GM12878 (cell line): Measurements from ENCODE around the gene FRS3. TPM values are rescaled to one million over a fixed set of nuclear protein-coding genes. Genes with fewer than 3 reads are reported as not detected.

Experiments
- ATAC-seq: fragments of 200-7000 bp; cut with Tn5 transposase; 3 replicates; pipeline ENCODE4 v1.9.1; 2020; ENCODE audit warnings: mild to moderate bottlenecking, moderate library complexity
- BruUV-seq: library from RNA; stranded (reverse); fragments of 400-500 nt; replicated peaks from 2 replicates; lab custom pipeline; 2021; lab: Mats Ljungman, UMichigan
- CTCF ChIA-PET: fragments of 300-600 bp; sonication (Branson Sonifier 250); formaldehyde crosslinking; extraction: SDS; loops from one replicate; lab custom pipeline; 2021; ENCODE audit warnings: inconsistent platforms; lab: Yijun Ruan, JAX
- POLR2A ChIA-PET: fragments of 350-600 bp; formaldehyde crosslinking; extraction: SDS; loops from one replicate; lab custom pipeline; 2021; ENCODE audit warnings: inconsistent platforms; lab: Charles Lee
- RAD21 ChIA-PET: fragments of 300-600 bp; sonication (Branson Sonifier 250); formaldehyde crosslinking; loops from one replicate; lab custom pipeline; 2023; ENCODE audit warnings: antibody characterized with exemption; ENCODE audit not compliant: unreplicated experiment; lab: Charles Lee
- SMC1A ChIA-PET: fragments of 300-600 bp; sonication (Branson Sonifier 250); formaldehyde crosslinking; loops from one replicate; lab custom pipeline; 2023; ENCODE audit not compliant: unreplicated experiment, uncharacterized antibody; lab: Charles Lee
- DNase-seq: peaks from one replicate; pipeline ENCODE4 v3.0.0-alpha.2; 2011; ENCODE audit warnings: low read depth, low spot score
- FAIRE-seq: peaks from 3 replicates; lab custom pipeline; 2011; peaks lifted over from hg19 to GRCh38; lab: Jason Lieb, UNC
- H2AFZ ChIP-seq: 2 replicates; pipeline ENCODE4 v1.6.0; 2011; ENCODE audit warnings: low read depth, low read length, control low read depth; ENCODE audit not compliant: control insufficient read depth
- H3K27ac ChIP-seq: 2 replicates; pipeline ENCODE4 v1.5.1; 2011; ENCODE audit warnings: control low read depth; ENCODE audit not compliant: control insufficient read depth, insufficient read depth
- H3K27me3 ChIP-seq, 2 experiments: replicated peaks in 1 of 2; 2 replicates each; pipeline versions ENCODE4 v1.6.0 to v1.6.1; 2011; ENCODE audit warnings: low read length in 1 of 2; ENCODE audit not compliant: control insufficient read depth in 2 of 2, insufficient read depth in 2 of 2
- H3K36me3 ChIP-seq, 2 experiments: 2 replicates each; pipeline ENCODE4 v1.5.1; 2011; ENCODE audit warnings: low read length in 1 of 2; ENCODE audit not compliant: control insufficient read depth in 2 of 2, insufficient read depth in 2 of 2
- H3K4me1 ChIP-seq: 2 replicates; pipeline ENCODE4 v1.6.1; 2011; ENCODE audit warnings: mild to moderate bottlenecking, low read length, moderate library complexity, mixed read lengths; ENCODE audit not compliant: control insufficient read depth, insufficient read depth
- H3K4me2 ChIP-seq: 2 replicates; pipeline ENCODE4 v1.6.0; 2011; ENCODE audit warnings: control low read depth; ENCODE audit not compliant: control insufficient read depth, insufficient read depth
- H3K4me3 ChIP-seq: fragments of 200-600 bp; sonication (generic); 2 replicates; pipeline ENCODE4 v1.5.1; 2016
- H3K79me2 ChIP-seq: 2 replicates; pipeline ENCODE4 v1.6.0; 2011; ENCODE audit warnings: low read length; ENCODE audit not compliant: control insufficient read depth, insufficient read depth
- H3K9ac ChIP-seq: 2 replicates; pipeline ENCODE4 v1.8.0; 2011; ENCODE audit warnings: low read length, control low read depth, mixed read lengths; ENCODE audit not compliant: control insufficient read depth, insufficient read depth
- H3K9me3 ChIP-seq: replicated peaks from 3 replicates; pipeline ENCODE4 v1.5.1; 2011; ENCODE audit warnings: mild to moderate bottlenecking, low read length; ENCODE audit not compliant: control insufficient read depth, insufficient read depth
- H4K20me1 ChIP-seq: 2 replicates; pipeline ENCODE4 v1.6.0; 2011; ENCODE audit not compliant: control insufficient read depth, insufficient read depth
- CEBPZ ChIP-seq: fragments of 150-350 bp; IDR thresholded peaks from 2 replicates; pipeline ENCODE4 v1.6.1; 2016; ENCODE audit warnings: low read depth, low read length
- IKZF2 ChIP-seq, 2 experiments: fragments of 450-650 bp; IDR thresholded peaks; 2 replicates each; pipeline ENCODE4 v1.6.1; 2017; ENCODE audit warnings: mild to moderate bottlenecking in 2 of 2, moderate library complexity in 2 of 2
- IRF4 ChIP-seq: IDR thresholded peaks from 2 replicates; pipeline ENCODE4 v1.6.1; 2011; ENCODE audit warnings: low read depth, low read length
- JUND ChIP-seq: IDR thresholded peaks from 2 replicates; pipeline ENCODE4 v1.6.1; 2012; ENCODE audit warnings: low read depth, mild to moderate bottlenecking, low read length, improper control_type of control experiment, moderate library complexity
- POLR2AphosphoS2 ChIP-seq: IDR thresholded peaks from 2 replicates; pipeline ENCODE4 v1.6.1; 2011; ENCODE audit warnings: low read depth, mild to moderate bottlenecking, low read length, improper control_type of control experiment, moderate library complexity
- SUPT20H ChIP-seq: IDR thresholded peaks from 2 replicates; pipeline ENCODE4 v1.6.1; 2011; ENCODE audit warnings: low read depth, mild to moderate bottlenecking, low read length, moderate library complexity, borderline replicate concordance; ENCODE audit not compliant: control insufficient read depth
- TAF1 ChIP-seq: IDR thresholded peaks from 2 replicates; pipeline ENCODE4 v1.6.1; 2011; ENCODE audit warnings: mild to moderate bottlenecking, low read depth, low read length, borderline replicate concordance
- ZBTB11 ChIP-seq: fragments of 450-650 bp; formaldehyde crosslinking; IDR thresholded peaks from 2 replicates; pipeline ENCODE4 v1.5.0; 2022; ENCODE audit warnings: mild to moderate bottlenecking, missing genetic modification characterization
- WGBS: methylation state at CpG from one replicate; pipeline ENCODE4 v1.1.6; 2016; ENCODE audit warnings: low lambda C conversion rate; ENCODE audit not compliant: insufficient replicate concordance, insufficient coverage; ENCODE audit errors: missing lambda C conversion rate; 5-methylcytosine and 5-hydroxymethylcytosine counted together
- in situ Hi-C: fragments of 300-500 bp; cut with MboI; formaldehyde crosslinking; loops from 9 replicates; pipeline ENCODE4 v1.14.3; 2018; ENCODE audit warnings: mixed read lengths
- intact Hi-C: fragments of 100-400 bp; cut with micrococcal nuclease; formaldehyde crosslinking; loops from one replicate; pipeline ENCODE4 v1.14.2; 2022; ENCODE audit not compliant: unreplicated experiment
- polyA plus RNA-seq, 11 experiments: library from polyadenylated mRNA; depleted of rRNA in 4 of 11; unstranded in 6 of 11; stranded (reverse) in 5 of 11; fragments of >200 nt; fragmentation: Nextera tagmentation in 4 of 11; fragmentation: Illumina TruSeq in 1 of 11; extraction: Ambion mirVana in 4 of 11; extraction: Trizol in 1 of 11; gene quantifications; 1 replicate in 1 of 11; 2 replicates in 10 of 11; pipeline versions ENCODE4 v1.2.1 to v1.2.3, GENCODE V29; 2011 to 2016; ENCODE audit warnings: inconsistent platforms in 2 of 11, missing spikeins in 2 of 11, low read depth in 1 of 11
- total RNA-seq, 4 experiments: library from RNA; depleted of rRNA in 3 of 4; stranded (reverse); fragments of >200 nt in 3 of 4; fragmentation: Illumina TruSeq in 1 of 4; extraction: Trizol in 1 of 4; gene quantifications; 2 replicates each; pipeline versions ENCODE4 v1.2.1 to v1.2.3, GENCODE V29; 2013 to 2021

The FRS3 gene
- total and polyA plus RNA-seq, 10 of the 15 experiments (the other 5 are each of a cell fraction or from before 2014, with no cell fraction given): 0.05 to 3.4 (median 1.5) TPM

GRCh38 chr6:41758641-41759035 is 21.1 kb downstream of the FRS3 start:
- Histone ChIP-seq H3K79me2 (no peaks in the 10 kb centered on the region), H3K9ac (no peak overlapping the region), H3K4me3 (no peak overlapping the region), H3K4me2 (no peak overlapping the region), H3K27me3 (peaks cover 0 to 4% of the 10 kb centered on the region in 2 experiments; a peak in 2 of 4 replicates), H3K27ac (no peak overlapping the region), H3K4me1 (no peaks in the 10 kb centered on the region), H2AFZ (no peak overlapping the region), H3K9me3 (no peaks in the 10 kb centered on the region), H4K20me1 (no peaks in the 10 kb centered on the region), H3K36me3 (no peaks in the 10 kb centered on the region)
- POLR2A ChIA-PET: interaction anchor here (0.6 kb wide), 1 partner anchor 1432 kb away, joined by 3 read pairs; no protein-coding TSS in a partner anchor
- SMC1A ChIA-PET: no interaction called here
- 45% methylated on average over 6 of the region's 6 CpGs for WGBS
- CTCF ChIA-PET: interaction anchor here (0.9 kb wide), 1 partner anchor 17 kb away, joined by 3 read pairs; no protein-coding TSS in a partner anchor
- DNase-seq (no peak), FAIRE-seq (no peak), ATAC-seq (no peak)
- RAD21 ChIA-PET: no interaction called here
- intact Hi-C loops: no loop called here
- TF ChIP-seq IKZF2 (IDR thresholded peaks at IDR 0.05) (no peak), JUND (no peak)
- no TSS peak for BruUV-seq
- in situ Hi-C loops: no loop called here

- Histone ChIP-seq H3K27ac (no peak overlapping the region), H3K9ac (no peak overlapping the region), H3K4me1 (no peaks in the 10 kb centered on the region), H3K79me2 (no peaks in the 10 kb centered on the region), H2AFZ (no peak overlapping the region), H3K36me3 (no peaks in the 10 kb centered on the region), H3K27me3 (peaks cover 0 to 4% of the 10 kb centered on the region in 2 experiments; a peak in 2 of 4 replicates), H4K20me1 (no peaks in the 10 kb centered on the region), H3K9me3 (no peaks in the 10 kb centered on the region), H3K4me3 (no peak overlapping the region), H3K4me2 (no peak overlapping the region)
- WGBS: 36% methylated on average over 8 of the region's 8 CpGs
- in situ Hi-C loops: no loop called here
- RAD21 ChIA-PET: no interaction called here
- CTCF ChIA-PET: no interaction called here
- intact Hi-C loops: no loop called here
- no peak for ATAC-seq
- BruUV-seq: no TSS peak
- POLR2A ChIA-PET: interaction anchor here (0.6 kb wide), 1 partner anchor 1433 kb away, joined by 3 read pairs; no protein-coding TSS in a partner anchor
- SMC1A ChIA-PET: no interaction called here
- no peak for FAIRE-seq
- no peak for DNase-seq
- TF ChIP-seq CEBPZ (no peak), ZBTB11 (CRISPR knock-in tag) (no peak), POLR2AphosphoS2 (no peak), SUPT20H (no peak), IRF4 (no peak), TAF1 (no peak)
Measured at GRCh38 chr6:41757931-41758640, 21.6 kb downstream of the FRS3 start.
